HG02763 (cell line): ENCODE results near the gene MEOX2.

Experiments used
- ATAC-seq: cut with Tn5 transposase; IDR thresholded peaks from one replicate; pipeline ENCODE4 v1.9.1; 2021; ENCODE audit warnings: mild to moderate bottlenecking, moderate library complexity; ENCODE audit not compliant: unreplicated experiment

Gene MEOX2

GRCh38 chr7:15566476-15566875 is 120.0 kb downstream of the MEOX2 start:
- ATAC-seq: no peak

DNA sequence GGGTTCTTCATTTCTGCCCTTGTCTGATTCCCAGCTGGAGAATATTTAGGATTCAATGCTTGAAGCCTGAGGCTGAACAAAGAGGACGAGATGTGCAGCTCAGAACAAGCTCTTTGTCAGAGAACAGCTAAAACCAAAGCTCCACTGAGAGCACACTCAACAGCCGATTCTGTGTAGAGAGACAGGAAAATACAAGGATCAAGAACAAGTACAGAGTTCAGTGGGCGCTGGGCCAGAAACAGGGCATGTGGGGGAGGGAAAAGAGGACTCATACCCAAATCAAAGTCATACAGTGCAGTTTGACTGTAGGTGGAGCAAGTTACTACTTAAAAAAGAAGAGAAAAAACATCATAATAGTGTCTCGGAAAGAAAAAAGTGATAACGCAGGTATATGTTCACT is 124.6 kb downstream of the MEOX2 start, which contains the start of gene AGMO:
AGMO (minus strand) TSS at position 181 of the 400 bp plus-strand sequence.
- ATAC-seq: no peak
